ENCODE measurements around the gene ADNP. TPM values are rescaled to one million over a fixed set of nuclear protein-coding genes. Genes with fewer than 3 reads are reported as not detected.

ADNP gene
- total and polyA plus RNA-seq, 2 donors from 2014 or later: 32.0 to 66.7 TPM

DNA sequence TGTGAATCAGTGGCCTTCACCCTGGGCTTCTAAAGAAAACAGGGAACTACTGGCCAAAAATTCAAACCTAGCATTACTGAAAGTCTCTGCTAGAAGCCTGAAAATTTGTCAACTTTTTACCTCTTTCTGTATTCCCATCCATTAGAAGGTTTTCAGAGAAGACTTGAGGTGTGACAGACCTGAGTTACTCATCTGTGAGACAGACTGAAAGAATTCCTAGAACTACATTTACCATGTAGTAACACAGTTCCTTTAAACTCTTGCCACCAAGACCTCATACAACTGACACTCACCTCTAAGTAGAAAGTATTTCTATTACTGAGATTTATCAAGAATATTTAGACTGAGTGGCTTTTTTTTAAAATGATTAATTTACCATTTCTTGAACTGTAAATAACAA is 22.6 kb upstream of the ADNP start:
- H3K36me3 ChIP-seq (ENCODE audit: control insufficient read depth in 2 of 3, insufficient read depth in 3 of 3, low read length in 3 of 3): peaks cover 0 to 24% (median 21%) of the 10 kb centered on the region in 3 donors
- no peak for DNase-seq
- H3K27me3 ChIP-seq (ENCODE audit: control insufficient read depth, insufficient read depth, low read length): no peaks in the 10 kb centered on the region
- TF ChIP-seq, protein P1, sequence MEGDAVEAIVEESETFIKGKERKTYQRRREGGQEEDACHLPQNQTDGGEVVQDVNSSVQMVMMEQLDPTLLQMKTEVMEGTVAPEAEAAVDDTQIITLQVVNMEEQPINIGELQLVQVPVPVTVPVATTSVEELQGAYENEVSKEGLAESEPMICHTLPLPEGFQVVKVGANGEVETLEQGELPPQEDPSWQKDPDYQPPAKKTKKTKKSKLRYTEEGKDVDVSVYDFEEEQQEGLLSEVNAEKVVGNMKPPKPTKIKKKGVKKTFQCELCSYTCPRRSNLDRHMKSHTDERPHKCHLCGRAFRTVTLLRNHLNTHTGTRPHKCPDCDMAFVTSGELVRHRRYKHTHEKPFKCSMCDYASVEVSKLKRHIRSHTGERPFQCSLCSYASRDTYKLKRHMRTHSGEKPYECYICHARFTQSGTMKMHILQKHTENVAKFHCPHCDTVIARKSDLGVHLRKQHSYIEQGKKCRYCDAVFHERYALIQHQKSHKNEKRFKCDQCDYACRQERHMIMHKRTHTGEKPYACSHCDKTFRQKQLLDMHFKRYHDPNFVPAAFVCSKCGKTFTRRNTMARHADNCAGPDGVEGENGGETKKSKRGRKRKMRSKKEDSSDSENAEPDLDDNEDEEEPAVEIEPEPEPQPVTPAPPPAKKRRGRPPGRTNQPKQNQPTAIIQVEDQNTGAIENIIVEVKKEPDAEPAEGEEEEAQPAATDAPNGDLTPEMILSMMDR (IDR thresholded peaks at IDR 0.05; ENCODE audit: borderline replicate concordance, extremely low read depth, insufficient read depth): no peak
- no peak overlapping the region for H3K9ac ChIP-seq (ENCODE audit: low read length in 3 of 3)
- no peak overlapping the region for H3K4me3 ChIP-seq (ENCODE audit: low read length in 3 of 3)
- intact Hi-C loops (cut with DNase I): no loop called here
- H3K27ac ChIP-seq (ENCODE audit: low read depth in 2 of 2, low read length in 2 of 2): no peak overlapping the region
- no peak for FAIRE-seq
- peaks cover 0 to 12% (median 6%) of the 10 kb centered on the region in 3 donors for H3K4me1 ChIP-seq (ENCODE audit: control insufficient read depth in 2 of 3, insufficient read depth in 2 of 3, low read depth in 1 of 3, low read length in 3 of 3)
- H3K9me3 ChIP-seq (ENCODE audit: control insufficient read depth in 2 of 3, insufficient read depth in 1 of 3, low read length in 3 of 3): no peaks in the 10 kb centered on the region

DNA sequence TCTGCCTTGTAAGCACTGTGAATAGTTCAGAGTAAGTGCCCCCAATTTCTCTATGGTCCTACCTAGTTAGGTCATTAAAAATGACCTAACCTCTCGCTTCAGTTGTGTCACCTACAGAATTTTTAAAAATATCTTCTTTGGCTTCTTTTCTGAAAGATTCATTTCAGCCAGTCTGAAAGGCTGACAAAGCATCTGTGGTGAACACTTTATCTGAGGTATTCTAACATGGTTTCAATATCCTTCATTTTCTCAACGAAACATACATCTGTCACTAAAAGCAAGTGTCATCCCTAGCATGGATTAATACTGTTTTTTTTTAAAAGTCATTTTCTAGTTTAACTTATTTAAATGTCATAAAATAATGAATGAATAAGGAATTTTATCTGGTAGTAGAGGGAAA is 22.0 kb upstream of the ADNP start:
- FAIRE-seq: no peak
- Histone ChIP-seq H3K27ac (ENCODE audit: low read depth in 2 of 2, low read length in 2 of 2) (no peak overlapping the region), H3K4me1 (ENCODE audit: control insufficient read depth in 2 of 3, insufficient read depth in 2 of 3, low read depth in 1 of 3, low read length in 3 of 3) (peaks cover 0 to 12% (median 6%) of the 10 kb centered on the region in 3 donors), H3K36me3 (ENCODE audit: control insufficient read depth in 2 of 3, insufficient read depth in 3 of 3, low read length in 3 of 3) (peaks cover 3 to 27% (median 22%) of the 10 kb centered on the region in 3 donors), H3K4me3 (ENCODE audit: low read length in 3 of 3) (no peak overlapping the region), H3K9me3 (ENCODE audit: control insufficient read depth in 2 of 3, insufficient read depth in 1 of 3, low read length in 3 of 3) (no peaks in the 10 kb centered on the region), H3K9ac (ENCODE audit: low read length in 3 of 3) (no peak overlapping the region), H3K27me3 (ENCODE audit: control insufficient read depth, insufficient read depth, low read length) (no peaks in the 10 kb centered on the region)
- DNase-seq: no peak
- intact Hi-C loops (cut with DNase I): no loop called here
- TF ChIP-seq, protein P1 (IDR thresholded peaks at IDR 0.05; ENCODE audit: borderline replicate concordance, extremely low read depth, insufficient read depth): no peak

DNA sequence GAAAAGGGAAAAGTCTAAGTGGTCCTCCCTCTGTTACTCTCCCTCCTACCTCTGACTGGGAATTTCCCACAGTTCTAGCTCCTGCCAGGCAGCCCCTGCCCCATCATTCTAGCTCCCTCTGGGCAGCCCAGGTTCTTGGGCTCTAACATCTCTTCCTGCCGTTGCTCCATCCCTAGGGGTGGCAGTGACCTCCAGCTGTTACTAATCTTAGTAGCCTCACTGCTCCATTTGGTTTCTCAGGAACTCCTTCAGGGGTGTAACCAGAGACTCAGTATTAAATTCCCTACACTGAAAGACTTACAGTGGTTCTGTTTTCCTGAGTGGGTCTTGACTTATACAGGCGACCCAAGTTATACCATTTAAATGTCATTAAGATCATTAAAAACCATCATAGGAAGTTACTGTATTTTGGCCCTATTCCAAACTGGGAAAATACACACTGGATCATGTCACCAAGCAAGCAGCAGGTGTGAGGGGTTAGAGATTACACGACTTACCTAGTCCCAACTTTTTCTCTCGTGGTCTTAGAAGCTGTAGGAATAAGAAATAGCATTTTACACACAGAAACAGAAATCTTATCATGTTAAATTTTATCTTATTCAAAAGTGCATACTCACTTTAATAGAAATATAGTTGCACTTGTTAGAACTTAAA is 17.0 kb upstream of the ADNP start:
- DNase-seq: no peak
- intact Hi-C loops (cut with DNase I): no loop called here

More for the DNA sequence above, 17.0 kb upstream of the ADNP start:
- Histone ChIP-seq H3K9me3 (ENCODE audit: control insufficient read depth in 2 of 3, insufficient read depth in 1 of 3, low read length in 3 of 3) (no peaks in the 10 kb centered on the region), H3K9ac (ENCODE audit: low read length in 3 of 3) (no peak overlapping the region), H3K4me3 (ENCODE audit: low read length in 3 of 3) (no peak overlapping the region), H3K27ac (ENCODE audit: low read depth in 2 of 2, low read length in 2 of 2) (no peak overlapping the region), H3K27me3 (ENCODE audit: control insufficient read depth, insufficient read depth, low read length) (no peaks in the 10 kb centered on the region), H3K4me1 (ENCODE audit: control insufficient read depth in 2 of 3, insufficient read depth in 2 of 3, low read depth in 1 of 3, low read length in 3 of 3) (no peaks in the 10 kb centered on the region), H3K36me3 (ENCODE audit: control insufficient read depth in 2 of 3, insufficient read depth in 3 of 3, low read length in 3 of 3) (peaks cover 13 to 54% (median 38%) of the 10 kb centered on the region in 3 donors)
- TF ChIP-seq, protein P1 (IDR thresholded peaks at IDR 0.05; ENCODE audit: borderline replicate concordance, extremely low read depth, insufficient read depth): no peak
- no peak for FAIRE-seq
